Activated T-helper 17 cell treated with anti-CD3 and anti-CD28 coated beads, Interleukin-2, amount 50 U/mL, for 72 hours (primary cell): ENCODE results near the gene SCMH1. TPM values are rescaled to one million over a fixed set of nuclear protein-coding genes. Genes with fewer than 3 reads are reported as not detected.
"Not testable (repeated sequence)": the region's sequence is repeated elsewhere in the genome, so short reads cannot be mapped to it uniquely, and the experiment has no call there.

ENCODE experiments used
- ATAC-seq: fragments of 150-1000 bp; cut with Tn5 transposase; replicated peaks from 2 replicates; pipeline ENCODE4 v1.10.0; 2021; ENCODE audit warnings: mild to moderate bottlenecking, moderate library complexity
- H3K27ac Mint-ChIP-seq: one replicate; pipeline ENCODE4 v1.8.0; 2022; ENCODE audit warnings: mixed read lengths
- H3K27me3 Mint-ChIP-seq: one replicate; pipeline ENCODE4 v1.8.0; 2022; ENCODE audit warnings: mixed read lengths
- H3K36me3 Mint-ChIP-seq: one replicate; pipeline ENCODE4 v1.8.0; 2022; ENCODE audit warnings: low read depth, mild to moderate bottlenecking, mixed read lengths
- H3K4me1 Mint-ChIP-seq: one replicate; pipeline ENCODE4 v1.8.0; 2022; ENCODE audit warnings: mixed read lengths
- H3K4me3 Mint-ChIP-seq: one replicate; pipeline ENCODE4 v1.8.0; 2022; ENCODE audit warnings: mild to moderate bottlenecking, mixed read lengths
- H3K9me3 Mint-ChIP-seq: one replicate; pipeline ENCODE4 v1.8.0; 2022; ENCODE audit warnings: mixed read lengths
- total RNA-seq, 2 donors: library from RNA; stranded (reverse); gene quantifications; one replicate each; pipeline ENCODE4 v1.2.3, GENCODE V29; 2022

SCMH1 gene
- total RNA-seq, 2 donors from 2014 or later: 23.2 to 27.5 TPM

GRCh38 chr1:41122851-41123518 lies 119.1 kb downstream of the SCMH1 start:
- Mint-ChIP-seq H3K4me3 (no peak overlapping the region), H3K27ac (no peak overlapping the region), H3K36me3 (peaks cover 15% of the 10 kb centered on the region), H3K9me3 (no peaks in the 10 kb centered on the region), H3K27me3 (no peaks in the 10 kb centered on the region), H3K4me1 (no peaks in the 10 kb centered on the region)
- peak; percentile 54 for ATAC-seq

- Mint-ChIP-seq H3K9me3 (no peaks in the 10 kb centered on the region), H3K4me1 (no peaks in the 10 kb centered on the region), H3K27me3 (no peaks in the 10 kb centered on the region), H3K27ac (no peak overlapping the region), H3K4me3 (no peak overlapping the region), H3K36me3 (peaks cover 19% of the 10 kb centered on the region)
- ATAC-seq: no peak
Observed at GRCh38 chr1:41122148-41122547, 120.0 kb downstream of the SCMH1 start.

GRCh38 chr1:41118645-41119044 lies 123.5 kb downstream of the SCMH1 start:
- H3K4me1 Mint-ChIP-seq: no peaks in the 10 kb centered on the region
- no peak overlapping the region for H3K4me3 Mint-ChIP-seq
- no peak for ATAC-seq
- no peaks in the 10 kb centered on the region for H3K27me3 Mint-ChIP-seq
- H3K27ac Mint-ChIP-seq: no peak overlapping the region
- no peaks in the 10 kb centered on the region for H3K9me3 Mint-ChIP-seq
- H3K36me3 Mint-ChIP-seq: peaks cover 38% of the 10 kb centered on the region

GRCh38 chr1:41117241-41117640 lies 124.9 kb downstream of the SCMH1 start:
- not testable (repeated sequence) for H3K27ac Mint-ChIP-seq, H3K4me1 Mint-ChIP-seq
- peaks cover 47% of the 10 kb centered on the region for H3K36me3 Mint-ChIP-seq

GRCh38 chr1:41110736-41111135 lies 131.4 kb downstream of the SCMH1 start:
- ATAC-seq: no peak
- H3K4me1 Mint-ChIP-seq: peaks cover 3% of the 10 kb centered on the region
- no peak overlapping the region for H3K4me3 Mint-ChIP-seq
- no peaks in the 10 kb centered on the region for H3K27me3 Mint-ChIP-seq
- H3K36me3 Mint-ChIP-seq: peaks cover 61% of the 10 kb centered on the region
- H3K9me3 Mint-ChIP-seq: no peaks in the 10 kb centered on the region
- H3K27ac Mint-ChIP-seq: no peak overlapping the region

More at GRCh38 chr1:41117241-41117640, 124.9 kb downstream of the SCMH1 start:
- not testable (repeated sequence) for H3K27me3 Mint-ChIP-seq, H3K4me3 Mint-ChIP-seq, H3K9me3 Mint-ChIP-seq, ATAC-seq

GRCh38 chr1:41110286-41110685 lies 131.8 kb downstream of the SCMH1 start:
- Mint-ChIP-seq H3K27me3 (no peaks in the 10 kb centered on the region), H3K4me1 (peaks cover 3% of the 10 kb centered on the region), H3K9me3 (no peaks in the 10 kb centered on the region), H3K27ac (no peak overlapping the region), H3K36me3 (peaks cover 57% of the 10 kb centered on the region), H3K4me3 (no peak overlapping the region)
- ATAC-seq: no peak

GRCh38 chr1:41109310-41110197 lies 132.6 kb downstream of the SCMH1 start:
- Mint-ChIP-seq H3K9me3 (no peaks in the 10 kb centered on the region), H3K4me1 (peaks cover 3% of the 10 kb centered on the region), H3K27me3 (no peaks in the 10 kb centered on the region), H3K36me3 (peaks cover 52% of the 10 kb centered on the region), H3K4me3 (no peak overlapping the region), H3K27ac (no peak overlapping the region)
- no peak for ATAC-seq

GRCh38 chr1:41108696-41109275 lies 133.3 kb downstream of the SCMH1 start:
- peaks cover 3% of the 10 kb centered on the region for H3K4me1 Mint-ChIP-seq
- no peaks in the 10 kb centered on the region for H3K27me3 Mint-ChIP-seq
- H3K36me3 Mint-ChIP-seq: peaks cover 45% of the 10 kb centered on the region
- ATAC-seq: no peak
- no peak overlapping the region for H3K4me3 Mint-ChIP-seq
- H3K9me3 Mint-ChIP-seq: no peaks in the 10 kb centered on the region
- no peak overlapping the region for H3K27ac Mint-ChIP-seq

- H3K4me3 Mint-ChIP-seq: no peak overlapping the region
- ATAC-seq: no peak
- H3K9me3 Mint-ChIP-seq: no peaks in the 10 kb centered on the region
- peaks cover 10% of the 10 kb centered on the region for H3K36me3 Mint-ChIP-seq
- peaks cover 3% of the 10 kb centered on the region for H3K4me1 Mint-ChIP-seq
- no peaks in the 10 kb centered on the region for H3K27me3 Mint-ChIP-seq
- no peak overlapping the region for H3K27ac Mint-ChIP-seq
Observed at GRCh38 chr1:41103766-41104165, 138.3 kb downstream of the SCMH1 start.

GRCh38 chr1:41102653-41103052 lies 139.5 kb downstream of the SCMH1 start:
- ATAC-seq: no peak
- Mint-ChIP-seq H3K36me3 (peaks cover 7% of the 10 kb centered on the region), H3K9me3 (no peaks in the 10 kb centered on the region), H3K27me3 (no peaks in the 10 kb centered on the region), H3K4me3 (no peak overlapping the region), H3K27ac (peak overlapping the region; percentile 3), H3K4me1 (peaks cover 3% of the 10 kb centered on the region)

GRCh38 chr1:41101950-41102607 lies 140.0 kb downstream of the SCMH1 start:
- no peak overlapping the region for H3K4me3 Mint-ChIP-seq
- peaks cover 2% of the 10 kb centered on the region for H3K4me1 Mint-ChIP-seq
- H3K27me3 Mint-ChIP-seq: no peaks in the 10 kb centered on the region
- H3K36me3 Mint-ChIP-seq: peaks cover 7% of the 10 kb centered on the region
- no peak for ATAC-seq
- no peaks in the 10 kb centered on the region for H3K9me3 Mint-ChIP-seq
- peak overlapping the region; percentile 3 for H3K27ac Mint-ChIP-seq

- ATAC-seq: no peak
- Mint-ChIP-seq H3K36me3 (peaks cover 5% of the 10 kb centered on the region), H3K27me3 (no peaks in the 10 kb centered on the region), H3K4me3 (no peak overlapping the region), H3K4me1 (no peaks in the 10 kb centered on the region), H3K27ac (no peak overlapping the region), H3K9me3 (no peaks in the 10 kb centered on the region)
Observed at GRCh38 chr1:41101076-41101475, 141.0 kb downstream of the SCMH1 start.

GRCh38 chr1:41100170-41100569 lies 141.9 kb downstream of the SCMH1 start:
- Mint-ChIP-seq H3K27ac (no peak overlapping the region), H3K27me3 (no peaks in the 10 kb centered on the region), H3K4me1 (no peaks in the 10 kb centered on the region), H3K4me3 (no peak overlapping the region), H3K36me3 (peaks cover 5% of the 10 kb centered on the region), H3K9me3 (no peaks in the 10 kb centered on the region)
- ATAC-seq: no peak

GRCh38 chr1:41098730-41099460 lies 143.2 kb downstream of the SCMH1 start:
- no peak overlapping the region for H3K4me3 Mint-ChIP-seq
- H3K27me3 Mint-ChIP-seq: no peaks in the 10 kb centered on the region
- ATAC-seq: no peak
- peaks cover 5% of the 10 kb centered on the region for H3K36me3 Mint-ChIP-seq
- no peaks in the 10 kb centered on the region for H3K4me1 Mint-ChIP-seq
- no peak overlapping the region for H3K27ac Mint-ChIP-seq
- no peaks in the 10 kb centered on the region for H3K9me3 Mint-ChIP-seq
